Measurements from ENCODE around the gene HEPACAM. TPM values are rescaled to one million over a fixed set of nuclear protein-coding genes. Genes with fewer than 3 reads are reported as not detected.

HEPACAM gene
- total RNA-seq, 1 donor from 2014 or later = not detected

- H3K4me3 Mint-ChIP-seq (ENCODE audit: low read depth) = no peak overlapping the region
- DNase-seq (ENCODE audit: low spot score) = no peak
- H3K27ac Mint-ChIP-seq = no peak overlapping the region
- no peaks in the 10 kb centered on the region for H3K9me3 Mint-ChIP-seq
- peaks cover 12% of the 10 kb centered on the region for H3K27me3 Mint-ChIP-seq (ENCODE audit: low read depth)
- no peaks in the 10 kb centered on the region for H3K4me1 Mint-ChIP-seq (ENCODE audit: low read depth)
- no peaks in the 10 kb centered on the region for H3K36me3 Mint-ChIP-seq (ENCODE audit: low read depth)
- intact Hi-C loops (cut with micrococcal nuclease) = no loop called here
Measured at GRCh38 chr11:124884869-124885479, 50.9 kb downstream of the HEPACAM start.

- Mint-ChIP-seq H3K27me3 (ENCODE audit: low read depth) (peaks cover 10% of the 10 kb centered on the region), H3K9me3 (no peaks in the 10 kb centered on the region), H3K4me3 (ENCODE audit: low read depth) (no peak overlapping the region), H3K36me3 (ENCODE audit: low read depth) (no peaks in the 10 kb centered on the region), H3K4me1 (ENCODE audit: low read depth) (no peaks in the 10 kb centered on the region), H3K27ac (no peak overlapping the region)
- intact Hi-C loops (cut with micrococcal nuclease) = no loop called here
- DNase-seq (ENCODE audit: low spot score) = no peak
Measured at GRCh38 chr11:124884340-124884739, 51.5 kb downstream of the HEPACAM start.

GRCh38 chr11:124882339-124883071 lies 53.3 kb downstream of the HEPACAM start:
- Mint-ChIP-seq H3K4me3 (ENCODE audit: low read depth) (no peak overlapping the region), H3K4me1 (ENCODE audit: low read depth) (peaks cover 4% of the 10 kb centered on the region), H3K27me3 (ENCODE audit: low read depth) (peaks cover 2% of the 10 kb centered on the region), H3K27ac (no peak overlapping the region), H3K36me3 (ENCODE audit: low read depth) (no peaks in the 10 kb centered on the region), H3K9me3 (no peaks in the 10 kb centered on the region)
- intact Hi-C loops (cut with micrococcal nuclease) = no loop called here
- no peak for DNase-seq (ENCODE audit: low spot score)

GRCh38 chr11:124880958-124881357 lies 54.9 kb downstream of the HEPACAM start:
- no peak for DNase-seq (ENCODE audit: low spot score)
- H3K27ac Mint-ChIP-seq = no peak overlapping the region
- H3K27me3 Mint-ChIP-seq (ENCODE audit: low read depth) = peaks cover 4% of the 10 kb centered on the region
- no peaks in the 10 kb centered on the region for H3K9me3 Mint-ChIP-seq
- H3K4me1 Mint-ChIP-seq (ENCODE audit: low read depth) = peaks cover 12% of the 10 kb centered on the region
- no peaks in the 10 kb centered on the region for H3K36me3 Mint-ChIP-seq (ENCODE audit: low read depth)
- H3K4me3 Mint-ChIP-seq (ENCODE audit: low read depth) = no peak overlapping the region
- intact Hi-C loops (cut with micrococcal nuclease) = no loop called here

- Mint-ChIP-seq H3K36me3 (ENCODE audit: low read depth) (no peaks in the 10 kb centered on the region), H3K4me1 (ENCODE audit: low read depth) (peaks cover 12% of the 10 kb centered on the region), H3K9me3 (no peaks in the 10 kb centered on the region), H3K27me3 (ENCODE audit: low read depth) (peaks cover 8% of the 10 kb centered on the region), H3K4me3 (ENCODE audit: low read depth) (no peak overlapping the region), H3K27ac (no peak overlapping the region)
- no peak for DNase-seq (ENCODE audit: low spot score)
- intact Hi-C loops (cut with micrococcal nuclease) = no loop called here
Measured at GRCh38 chr11:124880290-124880611, 55.6 kb downstream of the HEPACAM start.

- peaks cover 12% of the 10 kb centered on the region for H3K4me1 Mint-ChIP-seq (ENCODE audit: low read depth)
- no peak overlapping the region for H3K27ac Mint-ChIP-seq
- H3K27me3 Mint-ChIP-seq (ENCODE audit: low read depth) = peaks cover 13% of the 10 kb centered on the region
- DNase-seq (ENCODE audit: low spot score) = no peak
- intact Hi-C loops (cut with micrococcal nuclease) = loop anchor here (5.0 kb wide), 2 partner anchors 132 to 263 kb away; no protein-coding TSS in a partner anchor
- no peaks in the 10 kb centered on the region for H3K9me3 Mint-ChIP-seq
- no peaks in the 10 kb centered on the region for H3K36me3 Mint-ChIP-seq (ENCODE audit: low read depth)
- no peak overlapping the region for H3K4me3 Mint-ChIP-seq (ENCODE audit: low read depth)
Measured at GRCh38 chr11:124879493-124880289, 56.2 kb downstream of the HEPACAM start.

GRCh38 chr11:124878759-124879492 lies 56.9 kb downstream of the HEPACAM start:
- DNase-seq (ENCODE audit: low spot score) = no peak
- H3K27me3 Mint-ChIP-seq (ENCODE audit: low read depth) = peaks cover 20% of the 10 kb centered on the region
- intact Hi-C loops (cut with micrococcal nuclease) = loop anchor here (5.0 kb wide), 2 partner anchors 132 to 263 kb away; no protein-coding TSS in a partner anchor
- H3K27ac Mint-ChIP-seq = no peak overlapping the region
- H3K4me1 Mint-ChIP-seq (ENCODE audit: low read depth) = peaks cover 12% of the 10 kb centered on the region
- H3K4me3 Mint-ChIP-seq (ENCODE audit: low read depth) = no peak overlapping the region
- no peaks in the 10 kb centered on the region for H3K9me3 Mint-ChIP-seq
- no peaks in the 10 kb centered on the region for H3K36me3 Mint-ChIP-seq (ENCODE audit: low read depth)

- no peaks in the 10 kb centered on the region for H3K9me3 Mint-ChIP-seq
- DNase-seq (ENCODE audit: low spot score) = no peak
- no peaks in the 10 kb centered on the region for H3K36me3 Mint-ChIP-seq (ENCODE audit: low read depth)
- intact Hi-C loops (cut with micrococcal nuclease) = loop anchor here (5.0 kb wide), 2 partner anchors 131 to 264 kb away; no protein-coding TSS in a partner anchor
- H3K27me3 Mint-ChIP-seq (ENCODE audit: low read depth) = peaks cover 28% of the 10 kb centered on the region
- H3K4me3 Mint-ChIP-seq (ENCODE audit: low read depth) = peak overlapping the region; percentile 82
- no peak overlapping the region for H3K27ac Mint-ChIP-seq
- H3K4me1 Mint-ChIP-seq (ENCODE audit: low read depth) = peaks cover 12% of the 10 kb centered on the region
Measured at GRCh38 chr11:124877910-124878758, 57.7 kb downstream of the HEPACAM start.

- no peaks in the 10 kb centered on the region for H3K36me3 Mint-ChIP-seq (ENCODE audit: low read depth)
- H3K4me1 Mint-ChIP-seq (ENCODE audit: low read depth) = peaks cover 12% of the 10 kb centered on the region
- DNase-seq (ENCODE audit: low spot score) = no peak
- H3K4me3 Mint-ChIP-seq (ENCODE audit: low read depth) = peak overlapping the region; percentile 82
- H3K27me3 Mint-ChIP-seq (ENCODE audit: low read depth) = peaks cover 32% of the 10 kb centered on the region
- intact Hi-C loops (cut with micrococcal nuclease) = loop anchor here (5.0 kb wide), 2 partner anchors 130 to 265 kb away; no protein-coding TSS in a partner anchor
- H3K27ac Mint-ChIP-seq = peak overlapping the region; percentile 86
- H3K9me3 Mint-ChIP-seq = no peaks in the 10 kb centered on the region
Measured at GRCh38 chr11:124877631-124877909, 58.3 kb downstream of the HEPACAM start.

GRCh38 chr11:124876818-124877630 lies 58.8 kb downstream of the HEPACAM start:
- DNase-seq (ENCODE audit: low spot score) = no peak
- Mint-ChIP-seq H3K36me3 (ENCODE audit: low read depth) (no peaks in the 10 kb centered on the region), H3K27ac (peak overlapping the region; percentile 86), H3K27me3 (ENCODE audit: low read depth) (peaks cover 37% of the 10 kb centered on the region), H3K4me3 (ENCODE audit: low read depth) (peak overlapping the region; percentile 82), H3K9me3 (no peaks in the 10 kb centered on the region), H3K4me1 (ENCODE audit: low read depth) (peaks cover 12% of the 10 kb centered on the region)
- intact Hi-C loops (cut with micrococcal nuclease) = loop anchor here (1.0 to 5.0 kb wide), 3 partner anchors 77 to 265 kb away; partner anchors contain the start of gene CCDC15
